A673 (cell line): Measurements from ENCODE around the gene PDE4B. TPM values are rescaled to one million over a fixed set of nuclear protein-coding genes. Genes with fewer than 3 reads are reported as not detected.

Experiments used
- BruUV-seq: library from RNA; stranded (reverse); fragments of 400-500 nt; replicated peaks from 2 replicates; lab custom pipeline; 2021; lab: Mats Ljungman, UMichigan
- CTCF ChIA-PET: fragments of 300-600 bp; sonication (Branson Sonifier 250); formaldehyde crosslinking; loops from one replicate; lab custom pipeline; 2022; ENCODE audit warnings: antibody characterized with exemption; lab: Charles Lee
- POLR2A ChIA-PET: fragments of 300-600 bp; sonication (Branson Sonifier 250); formaldehyde crosslinking; loops from one replicate; lab custom pipeline; 2022; ENCODE audit warnings: antibody characterized with exemption; ENCODE audit not compliant: low non-redundant PET; lab: Charles Lee
- DNase-seq: peaks from one replicate; pipeline ENCODE4 v3.0.0-alpha.2; 2015; ENCODE audit warnings: low spot score
- H3K27ac ChIP-seq: fragments of 200-600 bp; sonication (generic); 2 replicates; pipeline ENCODE4 v1.5.1; 2016; ENCODE audit warnings: mixed run types, low read depth, mild to moderate bottlenecking, mixed read lengths, antibody characterized with exemption, low read length; ENCODE audit not compliant: poor library complexity, severe bottlenecking
- H3K27me3 ChIP-seq: fragments of 200-600 bp; sonication (generic); replicated peaks from 2 replicates; pipeline ENCODE4 v1.6.1; 2017; ENCODE audit warnings: mixed run types, low read depth, mild to moderate bottlenecking, mixed read lengths, antibody characterized with exemption, low read length; ENCODE audit not compliant: insufficient read depth, poor library complexity
- H3K36me3 ChIP-seq: fragments of 200-600 bp; sonication (generic); 2 replicates; pipeline ENCODE4 v1.6.1; 2016; ENCODE audit warnings: mixed run types, mild to moderate bottlenecking, mixed read lengths, antibody characterized with exemption, low read length; ENCODE audit not compliant: insufficient read depth, poor library complexity, severe bottlenecking
- H3K4me1 ChIP-seq: fragments of 200-600 bp; sonication (generic); 2 replicates; pipeline ENCODE4 v1.6.1; 2017; ENCODE audit warnings: mixed run types, mild to moderate bottlenecking, mixed read lengths, antibody characterized with exemption, low read length; ENCODE audit not compliant: insufficient read depth, poor library complexity, severe bottlenecking
- H3K4me3 ChIP-seq: fragments of 200-600 bp; sonication (generic); 2 replicates; pipeline ENCODE4 v1.5.1; 2016; ENCODE audit warnings: low read depth, mixed run types, mild to moderate bottlenecking, mixed read lengths, low read length; ENCODE audit not compliant: poor library complexity, severe bottlenecking
- H3K9me3 ChIP-seq: fragments of 200-600 bp; sonication (generic); 2 replicates; pipeline ENCODE4 v1.6.1; 2016; ENCODE audit warnings: mixed run types, low read depth, mild to moderate bottlenecking, mixed read lengths, antibody characterized with exemption, low read length; ENCODE audit not compliant: poor library complexity, severe bottlenecking
- CTCF ChIP-seq: fragments of 300-800, 200-600 bp; sonication (generic); conservative IDR thresholded peaks from 2 replicates; pipeline ENCODE4 v1.5.1; 2017; ENCODE audit warnings: low read depth, mild to moderate bottlenecking, antibody characterized with exemption, low read length, moderate library complexity, mixed read lengths
- EZH2 ChIP-seq: fragments of 200-600 bp; sonication (generic); IDR thresholded peaks from 2 replicates; pipeline ENCODE4 v1.6.1; 2017; ENCODE audit warnings: borderline replicate concordance, low read depth, mild to moderate bottlenecking, mixed read lengths, antibody characterized with exemption, low read length; ENCODE audit not compliant: poor library complexity, severe bottlenecking
- intact Hi-C: fragments of 100-400 bp; cut with micrococcal nuclease; formaldehyde crosslinking; loops from one replicate; pipeline ENCODE4 v1.10.0; 2022; ENCODE audit not compliant: unreplicated experiment
- total RNA-seq: library from RNA; stranded (reverse); gene quantifications from 2 replicates; pipeline ENCODE4 v1.2.3, GENCODE V29; 2021

The PDE4B gene
- total RNA-seq, 1 experiment from 2014 or later: 20.0 TPM

- intact Hi-C loops: no loop called here
- POLR2A ChIA-PET: no interaction called here
- Histone ChIP-seq H3K27me3 (no peaks in the 10 kb centered on the region), H3K9me3 (no peaks in the 10 kb centered on the region), H3K4me3 (no peak overlapping the region), H3K36me3 (no peaks in the 10 kb centered on the region), H3K4me1 (no peaks in the 10 kb centered on the region), H3K27ac (no peak overlapping the region)
- DNase-seq: no peak
- BruUV-seq: no TSS peak
- CTCF ChIA-PET: no interaction called here
- TF ChIP-seq EZH2 (no peak), CTCF (no peak)
Measured at GRCh38 chr1:65924471-65924870, 131.8 kb downstream of the PDE4B start.

- Histone ChIP-seq H3K4me1 (no peaks in the 10 kb centered on the region), H3K27ac (no peak overlapping the region), H3K9me3 (no peaks in the 10 kb centered on the region), H3K36me3 (no peaks in the 10 kb centered on the region), H3K4me3 (no peak overlapping the region), H3K27me3 (no peaks in the 10 kb centered on the region)
- CTCF ChIA-PET: no interaction called here
- DNase-seq: no peak
- TF ChIP-seq EZH2 (no peak), CTCF (no peak)
- intact Hi-C loops: no loop called here
- no TSS peak for BruUV-seq
- POLR2A ChIA-PET: no interaction called here
Measured at GRCh38 chr1:65938506-65938905, 145.8 kb downstream of the PDE4B start.

- no TSS peak for BruUV-seq
- POLR2A ChIA-PET: no interaction called here
- CTCF ChIA-PET: no interaction called here
- TF ChIP-seq CTCF (no peak), EZH2 (no peak)
- no peaks in the 10 kb centered on the region for H3K27me3 ChIP-seq
- H3K9me3 ChIP-seq: no peaks in the 10 kb centered on the region
- DNase-seq: no peak
- H3K4me3 ChIP-seq: no peak overlapping the region
- no peaks in the 10 kb centered on the region for H3K36me3 ChIP-seq
- no peaks in the 10 kb centered on the region for H3K4me1 ChIP-seq
- intact Hi-C loops: no loop called here
- H3K27ac ChIP-seq: no peak overlapping the region
Measured at GRCh38 chr1:65939191-65939590, 146.5 kb downstream of the PDE4B start.
